Hepatic stellate cell (primary cell): ENCODE measurements around the gene KLF11.

Source experiments
- DNase-seq: peaks from one replicate; pipeline ENCODE4 v3.0.0; 2011; ENCODE audit warnings: low spot score

Gene KLF11

GRCh38 chr2:10064932-10065772, 21.8 kb downstream of the KLF11 start:
- no peak for DNase-seq

GRCh38 chr2:10065773-10066055, 22.4 kb downstream of the KLF11 start:
- no peak for DNase-seq

DNA sequence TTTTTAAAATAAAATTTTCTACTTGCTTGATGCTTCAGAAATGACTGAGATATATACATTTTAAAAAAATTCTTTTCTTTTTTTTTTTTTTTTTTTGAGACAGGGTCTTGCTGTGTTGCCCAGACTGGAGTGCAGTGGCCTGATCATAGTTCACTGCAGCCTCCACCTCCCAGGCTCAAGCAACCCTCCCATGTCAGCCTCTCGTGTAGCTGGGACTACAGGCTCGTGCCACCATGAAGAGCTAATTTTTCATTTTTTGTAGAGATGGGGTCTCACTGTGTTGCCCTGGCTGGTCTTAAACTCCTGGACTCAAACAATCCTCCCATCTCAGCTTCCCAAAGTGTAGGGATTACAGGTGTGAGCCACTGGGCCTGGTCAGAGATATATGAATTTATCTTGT, 24.0 kb downstream of the KLF11 start:
- DNase-seq: no peak

DNA sequence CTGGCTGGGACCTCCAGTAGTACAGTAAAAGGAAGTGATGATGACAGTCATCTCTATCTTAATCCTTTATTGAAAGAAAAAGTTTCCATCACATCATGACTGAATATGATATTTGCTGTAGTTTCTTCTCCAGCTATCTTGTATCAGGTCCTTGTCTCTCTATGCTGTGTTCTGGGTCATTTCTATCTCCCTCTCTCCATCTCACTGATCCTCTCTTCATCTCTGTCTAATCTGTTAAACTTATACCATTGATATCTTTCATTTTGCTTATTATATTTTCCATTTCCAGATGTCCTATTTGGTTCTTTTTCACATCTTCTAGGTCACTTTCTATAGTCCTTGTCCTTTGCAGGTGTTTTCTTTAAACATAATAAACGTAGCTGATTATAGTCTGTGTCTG, 24.5 kb downstream of the KLF11 start:
- DNase-seq: no peak

DNA sequence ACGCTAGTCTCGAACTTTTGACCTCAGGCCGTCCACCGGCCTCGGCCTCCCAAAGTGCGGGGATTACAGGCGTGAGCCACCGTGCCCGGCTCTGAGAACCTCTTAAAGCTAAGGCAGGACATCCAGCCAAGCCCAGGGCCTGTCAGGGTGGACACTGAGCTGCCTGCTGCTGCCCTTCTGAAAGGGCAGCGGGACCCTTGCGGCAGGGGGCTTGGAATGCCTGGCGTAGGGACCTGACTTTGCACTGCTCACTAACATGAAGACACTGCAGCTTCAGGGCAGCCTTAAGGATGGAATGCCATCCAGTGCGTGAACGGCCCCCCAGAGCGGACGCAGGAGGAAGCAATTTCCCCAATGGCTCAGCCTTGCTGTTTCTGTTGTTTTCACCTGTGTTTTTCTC, 27.8 kb downstream of the KLF11 start:
- no peak for DNase-seq

GRCh38 chr2:10071595-10071994, 28.2 kb downstream of the KLF11 start:
- no peak for DNase-seq

GRCh38 chr2:10072656-10073480, 29.5 kb downstream of the KLF11 start:
- DNase-seq: peak; percentile 90

DNA sequence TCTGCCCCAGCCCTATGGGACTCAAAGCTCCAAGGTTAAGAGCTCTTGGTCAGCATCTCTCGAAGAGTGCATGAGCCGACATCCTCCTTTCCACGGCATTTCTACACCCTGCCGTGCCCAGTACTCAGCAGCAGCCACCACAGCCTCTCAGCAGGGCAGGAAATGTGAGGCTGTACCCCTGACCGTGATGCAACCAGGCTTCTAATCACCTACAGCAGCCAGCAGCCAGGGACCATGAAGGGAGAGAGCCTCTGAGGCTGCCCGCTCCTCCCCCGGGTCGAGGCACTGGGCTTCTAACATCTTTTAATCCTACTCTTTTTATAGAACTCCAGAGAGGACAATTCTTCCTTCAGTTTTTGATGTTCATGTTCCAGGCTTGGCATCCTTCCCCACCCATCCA, 30.4 kb downstream of the KLF11 start:
- no peak for DNase-seq

DNA sequence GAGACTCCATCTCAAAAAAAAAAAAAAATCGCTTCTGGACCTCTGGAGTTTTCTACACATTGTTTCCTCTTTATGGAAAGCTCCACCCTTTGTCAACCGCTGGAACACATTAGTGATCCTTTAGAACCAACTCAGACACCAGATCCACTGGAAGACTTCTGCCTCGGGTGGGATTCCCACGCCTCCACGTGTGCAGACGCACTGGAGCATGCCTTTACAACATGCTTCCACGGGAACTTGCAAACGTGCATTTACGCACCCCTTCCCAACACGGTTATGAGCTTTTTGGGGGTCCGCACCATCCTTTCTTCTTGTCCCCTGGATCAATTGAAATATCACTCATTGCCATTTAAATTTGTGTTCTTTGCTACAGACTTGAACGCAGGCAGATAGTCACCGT, 31.8 kb downstream of the KLF11 start:
- no peak for DNase-seq

DNA sequence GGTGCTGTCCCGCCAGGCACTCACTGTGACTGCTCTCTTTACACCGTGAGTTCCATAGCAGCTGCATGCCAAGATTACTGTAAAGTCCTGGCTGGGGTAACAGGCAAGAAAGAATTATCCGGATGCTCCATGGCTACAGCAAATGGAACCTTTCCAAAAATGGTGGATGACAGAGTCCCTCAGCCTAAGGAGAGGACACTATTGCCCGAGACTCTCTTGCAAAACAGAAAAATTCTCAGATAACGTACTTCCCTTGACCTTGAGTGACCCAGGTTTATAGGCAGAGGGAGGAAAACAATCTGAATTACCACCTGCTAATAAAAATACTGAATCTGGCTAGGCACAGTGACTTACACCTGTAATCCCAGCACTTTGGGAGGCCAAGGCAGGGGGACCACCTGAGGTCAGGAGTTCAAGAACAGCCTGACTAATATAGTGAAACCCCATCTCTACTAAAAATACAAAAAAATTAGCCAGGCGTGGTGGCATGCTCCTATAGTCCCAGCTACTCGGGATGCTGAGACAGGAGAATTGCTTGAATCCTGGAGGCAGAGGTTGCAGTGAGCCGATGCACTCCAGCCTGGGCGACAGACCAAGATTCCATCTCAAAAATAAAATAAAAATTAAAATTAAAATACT, 32.3 kb downstream of the KLF11 start:
- no peak for DNase-seq

- DNase-seq: no peak
Measured at GRCh38 chr2:10076511-10076910, 33.2 kb downstream of the KLF11 start.

DNA sequence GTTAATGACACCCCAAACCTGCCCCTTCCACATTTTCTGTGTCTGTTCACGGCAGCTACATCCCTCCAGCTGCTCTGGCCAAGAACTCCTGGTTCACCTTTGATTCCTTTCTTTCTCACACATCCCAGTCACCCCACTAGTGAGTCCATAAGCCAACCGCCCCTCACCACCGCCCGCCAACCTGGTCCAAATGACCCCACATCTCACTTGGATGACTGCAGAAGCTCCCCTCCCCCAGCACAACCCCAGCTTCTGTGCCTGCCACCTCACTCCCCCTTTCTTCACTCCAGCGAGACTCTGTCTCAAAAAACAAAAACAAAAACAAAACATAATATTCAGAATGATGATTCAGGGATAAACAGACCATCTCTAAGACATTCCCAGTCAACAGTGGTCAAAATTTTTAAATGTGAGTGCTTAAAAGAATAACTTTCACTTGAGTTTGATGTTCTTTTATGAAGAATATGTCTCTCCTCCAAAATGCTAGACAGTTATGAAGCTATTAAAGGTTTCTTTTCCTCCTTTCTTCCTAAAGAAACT, 33.7 kb downstream of the KLF11 start:
- DNase-seq: no peak

DNA sequence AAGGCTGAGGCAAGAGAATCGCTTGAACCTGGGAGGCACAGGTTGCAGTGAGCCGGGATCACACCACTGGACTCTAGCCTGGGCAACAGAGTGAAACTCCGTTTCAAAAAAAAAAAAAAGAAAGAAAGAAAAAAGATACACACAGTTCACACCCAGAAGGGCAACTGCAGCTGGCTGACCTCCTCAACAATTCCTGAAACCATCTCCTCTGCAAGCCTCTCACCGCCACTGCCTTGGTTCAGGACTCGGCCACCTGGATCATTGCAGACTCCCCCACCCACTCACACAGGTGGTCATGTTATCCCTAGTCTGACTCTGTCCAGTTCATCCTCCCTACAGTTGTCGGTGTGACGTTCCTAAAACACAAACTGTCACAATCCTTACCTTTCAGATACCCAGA, 34.7 kb downstream of the KLF11 start:
- DNase-seq: no peak

DNA sequence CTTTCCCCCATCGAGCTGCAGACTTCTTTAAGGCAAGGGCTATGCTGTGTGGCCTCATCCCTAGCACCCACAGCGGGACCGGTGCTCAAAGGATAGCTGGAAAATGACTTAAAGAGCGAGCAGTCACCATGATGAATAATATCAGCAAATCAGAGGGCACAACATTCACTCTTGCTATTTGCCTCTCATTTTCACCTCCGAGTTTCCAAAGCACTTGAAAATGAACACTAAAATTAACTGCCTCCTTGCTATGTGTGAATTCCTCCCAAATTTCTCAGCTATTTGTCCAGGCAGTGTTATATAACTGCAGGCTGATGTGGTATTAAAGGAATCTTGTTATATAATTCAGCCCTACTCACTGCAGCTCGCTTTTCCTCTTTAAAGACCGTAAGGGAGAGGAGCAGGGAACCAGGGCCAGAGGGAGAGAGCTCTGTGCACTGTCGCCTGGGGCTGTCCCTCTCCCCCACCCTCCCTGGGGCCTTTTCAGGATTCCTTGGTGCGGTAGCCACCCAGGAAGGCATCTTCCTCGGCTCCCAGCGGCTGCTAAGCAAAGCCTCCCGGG, 35.4 kb downstream of the KLF11 start:
- DNase-seq: peak; percentile 75

DNA sequence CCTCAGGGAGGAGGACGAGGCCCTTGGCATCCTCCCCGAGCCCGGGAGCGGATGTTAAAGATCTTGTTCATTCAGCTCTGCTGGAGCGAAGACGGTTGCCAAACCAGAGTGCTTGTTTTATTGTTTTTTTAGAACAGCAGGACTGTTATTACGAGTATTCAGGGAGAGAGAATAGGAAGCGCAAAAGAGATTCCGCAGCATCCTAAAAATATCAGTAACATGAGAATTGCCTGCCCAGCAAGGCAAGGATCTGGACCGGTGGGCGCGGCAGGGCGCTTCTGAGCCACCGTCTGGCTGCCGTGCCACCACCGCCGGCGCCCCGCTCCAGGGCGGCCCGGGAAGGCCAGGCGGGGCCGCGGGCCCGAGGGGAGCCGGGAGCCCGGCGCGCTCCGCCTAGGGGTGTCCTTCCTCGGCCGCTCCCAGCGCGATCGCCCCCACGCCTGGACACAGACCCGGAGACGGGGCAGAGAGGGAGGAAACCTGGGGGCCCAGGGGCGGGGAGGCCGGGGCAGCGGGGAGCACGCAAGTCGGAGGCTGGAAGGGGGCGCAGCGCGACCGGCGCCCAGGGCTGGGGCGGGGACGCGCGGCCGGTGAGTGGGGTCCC, 36.0 kb downstream of the KLF11 start:
- DNase-seq: peak; percentile 56

- DNase-seq: no peak
Measured at GRCh38 chr2:10079870-10080535, 36.7 kb downstream of the KLF11 start, which contains the start of gene CYS1. Gene CYS1, minus strand, starts transcription at chr2:10080411. Its CDS starts 188 bp downstream, at chr2:10080223.

GRCh38 chr2:10080536-10081304, 37.4 kb downstream of the KLF11 start:
- no peak for DNase-seq

- DNase-seq: no peak
Measured at GRCh38 chr2:10083046-10083445, 39.7 kb downstream of the KLF11 start.

- DNase-seq: no peak
Measured at GRCh38 chr2:10083692-10084211, 40.4 kb downstream of the KLF11 start.

- DNase-seq: no peak
Measured at GRCh38 chr2:10084223-10084865, 41.0 kb downstream of the KLF11 start.
